ENCODE data around the gene CAMSAP3.
"Not testable (repeated sequence)": the region's sequence is repeated elsewhere in the genome, so short reads cannot be mapped to it uniquely, and the experiment has no call there.

CAMSAP3 gene

GRCh38 chr19:7556696-7557315 lies 38.9 kb upstream of the CAMSAP3 start:
- Histone ChIP-seq H3K27me3 (ENCODE audit: control insufficient read depth, insufficient read depth, low read length) (no peaks in the 10 kb centered on the region), H3K27ac (ENCODE audit: low read length) (no peak overlapping the region), H3K4me1 (ENCODE audit: control insufficient read depth, low read depth, low read length) (no peaks in the 10 kb centered on the region), H3K9me3 (ENCODE audit: control insufficient read depth, low read depth, low read length) (no peaks in the 10 kb centered on the region), H3K4me3 (ENCODE audit: low read length) (no peak overlapping the region), H3K36me3 (ENCODE audit: control insufficient read depth, low read depth, low read length) (peaks cover 22% of the 10 kb centered on the region), H3K9ac (ENCODE audit: low read length) (no peak overlapping the region)

GRCh38 chr19:7558667-7559066 lies 37.0 kb upstream of the CAMSAP3 start:
- Histone ChIP-seq H3K9me3 (ENCODE audit: control insufficient read depth, low read depth, low read length) (no peaks in the 10 kb centered on the region), H3K36me3 (ENCODE audit: control insufficient read depth, low read depth, low read length) (peaks cover 22% of the 10 kb centered on the region), H3K27me3 (ENCODE audit: control insufficient read depth, insufficient read depth, low read length) (no peaks in the 10 kb centered on the region)

GRCh38 chr19:7559102-7559501 lies 36.6 kb upstream of the CAMSAP3 start:
- H3K9me3 ChIP-seq (ENCODE audit: control insufficient read depth, low read depth, low read length) = no peaks in the 10 kb centered on the region
- H3K4me1 ChIP-seq (ENCODE audit: control insufficient read depth, low read depth, low read length) = no peaks in the 10 kb centered on the region
- H3K4me3 ChIP-seq (ENCODE audit: low read length) = no peak overlapping the region
- H3K27ac ChIP-seq (ENCODE audit: low read length) = no peak overlapping the region
- H3K27me3 ChIP-seq (ENCODE audit: control insufficient read depth, insufficient read depth, low read length) = no peaks in the 10 kb centered on the region
- H3K36me3 ChIP-seq (ENCODE audit: control insufficient read depth, low read depth, low read length) = peaks cover 22% of the 10 kb centered on the region
- no peak overlapping the region for H3K9ac ChIP-seq (ENCODE audit: low read length)

More at GRCh38 chr19:7558667-7559066, 37.0 kb upstream of the CAMSAP3 start:
- Histone ChIP-seq H3K27ac (ENCODE audit: low read length) (no peak overlapping the region), H3K9ac (ENCODE audit: low read length) (no peak overlapping the region), H3K4me3 (ENCODE audit: low read length) (no peak overlapping the region), H3K4me1 (ENCODE audit: control insufficient read depth, low read depth, low read length) (no peaks in the 10 kb centered on the region)

- H3K4me3 ChIP-seq (ENCODE audit: low read length) = no peak overlapping the region
- peaks cover 22% of the 10 kb centered on the region for H3K36me3 ChIP-seq (ENCODE audit: control insufficient read depth, low read depth, low read length)
Measured at GRCh38 chr19:7560255-7560654, 35.4 kb upstream of the CAMSAP3 start.

GRCh38 chr19:7561325-7561724 lies 34.3 kb upstream of the CAMSAP3 start:
- no peaks in the 10 kb centered on the region for H3K4me1 ChIP-seq (ENCODE audit: control insufficient read depth, low read depth, low read length)
- H3K4me3 ChIP-seq (ENCODE audit: low read length) = no peak overlapping the region
- H3K27me3 ChIP-seq (ENCODE audit: control insufficient read depth, insufficient read depth, low read length) = no peaks in the 10 kb centered on the region
- no peak overlapping the region for H3K27ac ChIP-seq (ENCODE audit: low read length)
- H3K9me3 ChIP-seq (ENCODE audit: control insufficient read depth, low read depth, low read length) = no peaks in the 10 kb centered on the region
- no peak overlapping the region for H3K9ac ChIP-seq (ENCODE audit: low read length)
- H3K36me3 ChIP-seq (ENCODE audit: control insufficient read depth, low read depth, low read length) = peaks cover 22% of the 10 kb centered on the region

More at GRCh38 chr19:7560255-7560654, 35.4 kb upstream of the CAMSAP3 start:
- H3K27me3 ChIP-seq (ENCODE audit: control insufficient read depth, insufficient read depth, low read length) = no peaks in the 10 kb centered on the region
- H3K9me3 ChIP-seq (ENCODE audit: control insufficient read depth, low read depth, low read length) = no peaks in the 10 kb centered on the region
- no peak overlapping the region for H3K9ac ChIP-seq (ENCODE audit: low read length)
- H3K27ac ChIP-seq (ENCODE audit: low read length) = no peak overlapping the region
- no peaks in the 10 kb centered on the region for H3K4me1 ChIP-seq (ENCODE audit: control insufficient read depth, low read depth, low read length)

GRCh38 chr19:7562646-7563393 lies 32.8 kb upstream of the CAMSAP3 start:
- Histone ChIP-seq H3K4me3 (ENCODE audit: low read length) (no peak overlapping the region), H3K36me3 (ENCODE audit: control insufficient read depth, low read depth, low read length) (peaks cover 11% of the 10 kb centered on the region), H3K27me3 (ENCODE audit: control insufficient read depth, insufficient read depth, low read length) (no peaks in the 10 kb centered on the region), H3K27ac (ENCODE audit: low read length) (no peak overlapping the region), H3K9ac (ENCODE audit: low read length) (no peak overlapping the region), H3K4me1 (ENCODE audit: control insufficient read depth, low read depth, low read length) (no peaks in the 10 kb centered on the region), H3K9me3 (ENCODE audit: control insufficient read depth, low read depth, low read length) (no peaks in the 10 kb centered on the region)

- Histone ChIP-seq H3K4me3 (ENCODE audit: low read length) (no peak overlapping the region), H3K27me3 (ENCODE audit: control insufficient read depth, insufficient read depth, low read length) (no peaks in the 10 kb centered on the region), H3K9me3 (ENCODE audit: control insufficient read depth, low read depth, low read length) (no peaks in the 10 kb centered on the region), H3K9ac (ENCODE audit: low read length) (no peak overlapping the region), H3K27ac (ENCODE audit: low read length) (no peak overlapping the region), H3K36me3 (ENCODE audit: control insufficient read depth, low read depth, low read length) (no peaks in the 10 kb centered on the region), H3K4me1 (ENCODE audit: control insufficient read depth, low read depth, low read length) (no peaks in the 10 kb centered on the region)
Measured at GRCh38 chr19:7564866-7565265, 30.8 kb upstream of the CAMSAP3 start.

- Histone ChIP-seq H3K27ac (ENCODE audit: low read length) (no peak overlapping the region), H3K4me3 (ENCODE audit: low read length) (no peak overlapping the region), H3K4me1 (ENCODE audit: control insufficient read depth, low read depth, low read length) (no peaks in the 10 kb centered on the region), H3K9me3 (ENCODE audit: control insufficient read depth, low read depth, low read length) (no peaks in the 10 kb centered on the region), H3K9ac (ENCODE audit: low read length) (no peak overlapping the region), H3K36me3 (ENCODE audit: control insufficient read depth, low read depth, low read length) (no peaks in the 10 kb centered on the region), H3K27me3 (ENCODE audit: control insufficient read depth, insufficient read depth, low read length) (no peaks in the 10 kb centered on the region)
Measured at GRCh38 chr19:7565332-7565731, 30.3 kb upstream of the CAMSAP3 start.

- Histone ChIP-seq H3K9ac (ENCODE audit: low read length) (no peak overlapping the region), H3K27ac (ENCODE audit: low read length) (no peak overlapping the region), H3K4me3 (ENCODE audit: low read length) (no peak overlapping the region), H3K36me3 (ENCODE audit: control insufficient read depth, low read depth, low read length) (no peaks in the 10 kb centered on the region), H3K4me1 (ENCODE audit: control insufficient read depth, low read depth, low read length) (no peaks in the 10 kb centered on the region), H3K27me3 (ENCODE audit: control insufficient read depth, insufficient read depth, low read length) (no peaks in the 10 kb centered on the region), H3K9me3 (ENCODE audit: control insufficient read depth, low read depth, low read length) (no peaks in the 10 kb centered on the region)
Measured at GRCh38 chr19:7570761-7571160, 24.9 kb upstream of the CAMSAP3 start.

- Histone ChIP-seq H3K4me3 (ENCODE audit: low read length) (no peak overlapping the region), H3K27ac (ENCODE audit: low read length) (no peak overlapping the region), H3K27me3 (ENCODE audit: control insufficient read depth, insufficient read depth, low read length) (peaks cover 5% of the 10 kb centered on the region), H3K4me1 (ENCODE audit: control insufficient read depth, low read depth, low read length) (no peaks in the 10 kb centered on the region), H3K9ac (ENCODE audit: low read length) (no peak overlapping the region), H3K36me3 (ENCODE audit: control insufficient read depth, low read depth, low read length) (no peaks in the 10 kb centered on the region), H3K9me3 (ENCODE audit: control insufficient read depth, low read depth, low read length) (no peaks in the 10 kb centered on the region)
Measured at GRCh38 chr19:7575434-7576040, 20.1 kb upstream of the CAMSAP3 start.

- not testable (repeated sequence) for H3K27ac ChIP-seq (ENCODE audit: low read length); H3K9me3 ChIP-seq (ENCODE audit: control insufficient read depth, low read depth, low read length); H3K4me3 ChIP-seq (ENCODE audit: low read length); H3K36me3 ChIP-seq (ENCODE audit: control insufficient read depth, low read depth, low read length); H3K9ac ChIP-seq (ENCODE audit: low read length); H3K27me3 ChIP-seq (ENCODE audit: control insufficient read depth, insufficient read depth, low read length); H3K4me1 ChIP-seq (ENCODE audit: control insufficient read depth, low read depth, low read length)
Measured at GRCh38 chr19:7577422-7577821, 18.2 kb upstream of the CAMSAP3 start.
